ENCODE data around the gene USP6NL.

USP6NL gene

DNA sequence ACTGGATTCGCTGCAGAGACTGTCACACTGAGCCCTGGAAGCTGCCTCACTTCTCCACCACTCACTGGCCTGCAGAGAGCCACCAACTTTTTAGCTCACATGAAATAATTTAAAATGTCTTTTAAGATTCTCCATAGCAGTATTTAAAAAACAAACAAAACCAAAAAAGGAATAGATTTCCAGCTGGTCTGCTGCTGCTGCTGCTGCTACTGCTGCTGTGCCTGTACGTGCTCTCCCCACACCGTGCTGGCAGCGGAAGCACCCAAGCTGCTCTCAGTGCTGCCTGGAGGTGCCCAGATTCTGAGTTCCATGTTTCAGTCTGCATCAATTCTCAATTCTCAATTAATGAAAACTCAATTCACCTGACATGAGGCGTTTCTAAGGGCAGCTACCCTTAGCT lies 146.0 kb downstream of the USP6NL start:
- H3K4me2 ChIP-seq (ENCODE audit: low read length) = no peak overlapping the region
- H3K27me3 ChIP-seq (ENCODE audit: control insufficient read depth, insufficient read depth, low read length) = no peaks in the 10 kb centered on the region
- H3K36me3 ChIP-seq (ENCODE audit: insufficient read depth, low read length) = peaks cover 20% of the 10 kb centered on the region
- no peaks in the 10 kb centered on the region for H3K9me3 ChIP-seq (replicated peaks; ENCODE audit: low read length)
- H3K4me1 ChIP-seq (ENCODE audit: control insufficient read depth, insufficient read depth, low read length) = peaks cover 12% of the 10 kb centered on the region
- no peak overlapping the region for H3K4me3 ChIP-seq (ENCODE audit: low read length)
- no peak overlapping the region for H3K9ac ChIP-seq (ENCODE audit: low read depth, low read length)

DNA sequence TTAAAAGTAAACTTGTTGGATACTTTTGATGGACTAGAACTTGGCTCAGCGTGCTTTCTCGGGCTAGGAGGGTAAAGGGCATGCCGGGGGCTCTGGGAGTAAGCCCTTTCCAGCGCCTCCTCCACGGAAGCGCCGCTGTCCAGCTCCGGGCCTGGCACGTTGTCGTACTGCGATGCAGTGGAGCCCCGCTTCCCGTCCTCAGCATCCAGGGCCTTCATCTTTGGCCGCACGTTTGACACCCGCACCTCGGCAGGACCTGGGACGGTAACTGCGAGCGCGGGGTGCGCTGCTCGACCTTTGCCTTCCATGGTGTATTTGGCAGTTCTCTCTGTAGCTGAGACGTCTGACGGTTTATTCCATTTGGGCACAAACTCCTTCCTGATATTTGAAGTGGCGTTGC lies 148.3 kb downstream of the USP6NL start:
- Histone ChIP-seq H3K4me1 (ENCODE audit: control insufficient read depth, insufficient read depth, low read length) (peaks cover 3% of the 10 kb centered on the region), H3K4me2 (ENCODE audit: low read length) (no peak overlapping the region), H3K36me3 (ENCODE audit: insufficient read depth, low read length) (peaks cover 20% of the 10 kb centered on the region), H3K9ac (ENCODE audit: low read depth, low read length) (no peak overlapping the region), H3K4me3 (ENCODE audit: low read length) (no peak overlapping the region), H3K9me3 (replicated peaks; ENCODE audit: low read length) (no peaks in the 10 kb centered on the region), H3K27me3 (ENCODE audit: control insufficient read depth, insufficient read depth, low read length) (no peaks in the 10 kb centered on the region)

DNA sequence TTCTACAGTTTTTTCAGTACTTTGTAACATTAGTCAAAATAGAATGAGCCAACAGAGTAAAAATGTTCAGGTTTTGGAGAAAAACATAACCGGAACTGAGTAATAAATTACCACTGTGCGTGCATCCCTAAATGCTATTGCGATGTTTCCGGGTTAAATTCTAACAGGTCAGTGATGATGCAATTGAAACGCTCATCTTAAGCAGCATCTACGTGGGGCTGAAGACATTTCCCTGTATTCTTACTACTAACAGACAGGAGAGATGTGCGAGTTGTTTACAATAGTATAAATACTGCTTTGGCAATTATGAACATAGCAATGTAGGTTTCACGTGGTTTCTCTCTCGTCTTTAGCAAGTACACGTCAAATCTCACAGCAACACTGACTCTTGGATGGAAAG lies 149.4 kb downstream of the USP6NL start:
- H3K4me3 ChIP-seq (ENCODE audit: low read length) = no peak overlapping the region
- H3K36me3 ChIP-seq (ENCODE audit: insufficient read depth, low read length) = peaks cover 20% of the 10 kb centered on the region
- no peaks in the 10 kb centered on the region for H3K27me3 ChIP-seq (ENCODE audit: control insufficient read depth, insufficient read depth, low read length)
- H3K9ac ChIP-seq (ENCODE audit: low read depth, low read length) = no peak overlapping the region
- H3K4me2 ChIP-seq (ENCODE audit: low read length) = no peak overlapping the region
- no peaks in the 10 kb centered on the region for H3K9me3 ChIP-seq (replicated peaks; ENCODE audit: low read length)
- H3K4me1 ChIP-seq (ENCODE audit: control insufficient read depth, insufficient read depth, low read length) = no peaks in the 10 kb centered on the region

DNA sequence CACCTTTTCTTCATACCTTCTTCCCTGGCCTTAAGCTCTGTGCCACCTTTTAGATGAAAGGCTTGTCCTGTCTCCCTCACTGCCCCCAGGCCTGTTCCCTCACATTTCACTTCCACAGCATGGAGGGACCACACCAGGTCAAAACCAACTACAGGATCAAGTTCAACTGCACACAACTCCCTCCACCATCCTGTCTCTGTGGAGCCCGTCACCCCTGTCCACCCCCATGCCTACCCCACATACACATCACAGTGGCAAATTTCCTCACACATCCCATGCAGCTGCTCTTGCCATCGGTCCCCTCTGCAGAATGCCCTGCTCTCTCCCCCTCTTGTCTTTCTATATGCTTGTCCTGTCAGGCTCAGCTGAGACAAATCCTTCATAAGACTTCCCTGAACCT lies 154.1 kb downstream of the USP6NL start:
- H3K4me2 ChIP-seq (ENCODE audit: low read length) = no peak overlapping the region
- no peaks in the 10 kb centered on the region for H3K4me1 ChIP-seq (ENCODE audit: control insufficient read depth, insufficient read depth, low read length)
- H3K4me3 ChIP-seq (ENCODE audit: low read length) = no peak overlapping the region
- H3K9ac ChIP-seq (ENCODE audit: low read depth, low read length) = no peak overlapping the region
- H3K9me3 ChIP-seq (replicated peaks; ENCODE audit: low read length) = no peaks in the 10 kb centered on the region
- H3K27me3 ChIP-seq (ENCODE audit: control insufficient read depth, insufficient read depth, low read length) = no peaks in the 10 kb centered on the region
- peaks cover 7% of the 10 kb centered on the region for H3K36me3 ChIP-seq (ENCODE audit: insufficient read depth, low read length)

DNA sequence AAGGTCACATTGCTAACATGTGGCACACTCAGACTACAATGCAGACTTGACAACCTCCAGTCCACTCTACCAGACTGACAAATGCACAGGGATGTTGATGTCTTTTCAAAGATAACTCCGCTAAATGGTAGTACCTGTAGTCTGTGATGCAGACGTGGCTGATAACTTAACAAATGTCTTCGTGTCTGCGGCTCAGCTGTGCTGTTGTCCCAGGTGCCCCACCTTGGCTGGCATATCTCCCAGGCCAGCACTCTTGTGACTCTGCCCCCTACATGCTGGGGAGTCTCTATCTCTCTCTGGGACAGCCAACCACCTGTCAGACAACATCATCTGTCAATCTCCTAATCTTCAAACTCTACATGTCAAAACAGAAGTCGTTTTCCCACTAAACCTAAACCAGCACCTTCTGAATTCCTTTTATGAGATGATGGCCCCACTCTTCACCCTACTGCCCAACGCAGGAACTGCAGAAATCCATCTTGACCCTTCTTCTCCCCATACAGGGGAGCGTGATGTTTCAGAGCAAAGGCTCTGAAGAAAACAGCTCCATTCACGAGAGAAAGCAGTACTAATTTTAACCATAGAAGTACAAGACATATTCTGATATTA lies 156.4 kb downstream of the USP6NL start:
- Histone ChIP-seq H3K4me1 (ENCODE audit: control insufficient read depth, insufficient read depth, low read length) (no peaks in the 10 kb centered on the region), H3K9me3 (replicated peaks; ENCODE audit: low read length) (no peaks in the 10 kb centered on the region), H3K27me3 (ENCODE audit: control insufficient read depth, insufficient read depth, low read length) (no peaks in the 10 kb centered on the region), H3K36me3 (ENCODE audit: insufficient read depth, low read length) (no peaks in the 10 kb centered on the region), H3K4me2 (ENCODE audit: low read length) (no peak overlapping the region), H3K4me3 (ENCODE audit: low read length) (no peak overlapping the region), H3K9ac (ENCODE audit: low read depth, low read length) (no peak overlapping the region)

DNA sequence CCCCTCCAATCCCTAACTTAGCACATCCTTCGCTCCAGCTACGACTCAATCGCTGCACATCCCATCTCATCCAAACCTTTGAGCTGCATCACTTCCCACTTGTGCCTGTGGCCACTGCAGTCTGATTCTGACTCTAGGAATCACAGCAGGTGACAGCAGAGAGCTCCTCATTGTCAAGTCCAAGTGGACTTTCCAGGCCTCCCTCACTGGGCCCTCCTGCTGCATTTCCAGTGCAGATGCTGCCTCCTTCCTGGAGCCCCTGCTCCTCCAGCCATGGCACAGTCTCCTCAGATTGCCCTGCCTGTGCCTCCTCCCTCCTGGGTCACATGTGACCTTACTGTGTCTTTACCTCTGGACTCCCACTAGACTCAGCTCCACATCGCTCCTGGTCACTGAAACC lies 157.3 kb downstream of the USP6NL start:
- H3K27me3 ChIP-seq (ENCODE audit: control insufficient read depth, insufficient read depth, low read length) = peaks cover under 1% of the 10 kb centered on the region
- no peak overlapping the region for H3K4me3 ChIP-seq (ENCODE audit: low read length)
- H3K9ac ChIP-seq (ENCODE audit: low read depth, low read length) = no peak overlapping the region
- no peak overlapping the region for H3K4me2 ChIP-seq (ENCODE audit: low read length)
- H3K4me1 ChIP-seq (ENCODE audit: control insufficient read depth, insufficient read depth, low read length) = no peaks in the 10 kb centered on the region
- H3K9me3 ChIP-seq (replicated peaks; ENCODE audit: low read length) = no peaks in the 10 kb centered on the region
- H3K36me3 ChIP-seq (ENCODE audit: insufficient read depth, low read length) = no peaks in the 10 kb centered on the region

DNA sequence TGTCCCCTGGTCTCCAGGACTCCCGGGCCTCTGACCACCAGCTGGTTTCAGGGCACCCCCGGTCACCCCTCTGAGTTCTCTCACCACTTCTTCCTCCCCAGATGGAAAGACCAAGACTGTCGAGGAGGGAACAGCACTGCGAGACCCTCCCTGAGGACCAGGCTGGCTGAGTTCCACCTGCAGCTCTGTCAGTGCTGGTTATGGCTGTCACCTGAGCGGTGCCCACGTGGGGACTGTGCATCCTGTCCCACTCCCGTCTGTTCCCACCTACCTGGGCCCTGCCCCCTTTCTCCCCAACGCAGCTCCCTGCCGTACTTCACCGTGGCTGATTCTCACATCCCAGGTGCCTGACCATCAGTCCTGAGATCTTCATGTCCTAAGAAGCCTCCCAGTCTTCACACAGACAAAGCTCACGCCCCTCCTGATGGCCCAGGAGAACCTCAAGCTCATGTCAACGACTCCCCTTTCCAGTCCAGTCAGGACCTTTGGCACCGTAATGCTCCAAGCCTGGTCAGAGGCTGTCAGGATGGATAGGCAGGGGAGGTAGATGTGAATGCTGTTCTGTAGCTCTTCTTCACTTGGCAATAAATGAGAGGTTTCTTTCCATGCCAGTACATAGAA lies 159.7 kb downstream of the USP6NL start:
- no peak overlapping the region for H3K4me3 ChIP-seq (ENCODE audit: low read length)

DNA sequence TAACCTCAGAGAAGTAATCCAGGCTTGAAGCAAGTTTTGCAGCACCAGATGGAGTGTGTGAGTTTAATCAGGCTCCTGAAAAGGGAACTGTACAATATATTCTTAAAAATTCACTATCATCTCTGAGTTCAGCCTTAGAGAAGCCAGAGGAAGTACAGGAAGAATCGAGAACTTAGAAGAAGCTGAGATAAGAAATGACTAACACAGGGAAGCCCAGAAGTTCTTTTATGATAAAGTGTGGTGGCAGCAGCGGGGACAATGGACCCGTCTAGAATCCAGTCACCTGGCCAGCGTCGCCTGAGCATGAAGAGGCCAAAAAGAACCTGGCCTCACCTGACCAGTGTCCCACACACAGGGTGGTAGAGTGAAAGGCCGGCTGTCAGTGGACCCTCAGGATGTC lies 161.0 kb downstream of the USP6NL start:
- H3K4me2 ChIP-seq (ENCODE audit: low read length) = no peak overlapping the region
- no peak overlapping the region for H3K9ac ChIP-seq (ENCODE audit: low read depth, low read length)

More for the DNA sequence above, 159.7 kb downstream of the USP6NL start:
- H3K9ac ChIP-seq (ENCODE audit: low read depth, low read length) = no peak overlapping the region
- H3K4me2 ChIP-seq (ENCODE audit: low read length) = no peak overlapping the region
- peaks cover 24% of the 10 kb centered on the region for H3K27me3 ChIP-seq (ENCODE audit: control insufficient read depth, insufficient read depth, low read length)
- H3K4me1 ChIP-seq (ENCODE audit: control insufficient read depth, insufficient read depth, low read length) = no peaks in the 10 kb centered on the region
- H3K36me3 ChIP-seq (ENCODE audit: insufficient read depth, low read length) = no peaks in the 10 kb centered on the region
- no peaks in the 10 kb centered on the region for H3K9me3 ChIP-seq (replicated peaks; ENCODE audit: low read length)

DNA sequence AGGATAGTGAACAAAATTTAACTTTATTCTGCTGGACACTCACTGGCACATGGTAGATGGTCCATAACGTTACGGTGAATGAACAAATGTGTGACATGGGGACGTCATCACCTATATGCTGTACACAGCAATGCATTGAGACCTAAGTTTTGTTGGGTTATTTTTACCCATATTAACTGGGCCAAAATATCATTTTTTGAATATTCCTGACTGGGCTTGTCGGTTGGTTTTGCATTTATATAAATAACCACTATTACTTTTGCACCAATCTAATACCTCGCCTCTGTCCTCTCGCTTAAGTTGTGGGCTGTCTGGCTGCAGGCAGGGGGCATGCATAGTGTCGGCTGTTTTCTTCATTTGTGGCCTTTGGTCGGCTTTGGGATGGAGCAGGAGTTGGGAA lies 161.7 kb downstream of the USP6NL start:
- no peak overlapping the region for H3K4me2 ChIP-seq (ENCODE audit: low read length)
- H3K4me3 ChIP-seq (ENCODE audit: low read length) = no peak overlapping the region
- no peaks in the 10 kb centered on the region for H3K36me3 ChIP-seq (ENCODE audit: insufficient read depth, low read length)
- no peaks in the 10 kb centered on the region for H3K4me1 ChIP-seq (ENCODE audit: control insufficient read depth, insufficient read depth, low read length)
- no peaks in the 10 kb centered on the region for H3K9me3 ChIP-seq (replicated peaks; ENCODE audit: low read length)
- no peak overlapping the region for H3K9ac ChIP-seq (ENCODE audit: low read depth, low read length)
- H3K27me3 ChIP-seq (ENCODE audit: control insufficient read depth, insufficient read depth, low read length) = peaks cover 34% of the 10 kb centered on the region

More for the DNA sequence above, 161.0 kb downstream of the USP6NL start:
- Histone ChIP-seq H3K4me1 (ENCODE audit: control insufficient read depth, insufficient read depth, low read length) (no peaks in the 10 kb centered on the region), H3K27me3 (ENCODE audit: control insufficient read depth, insufficient read depth, low read length) (peaks cover 34% of the 10 kb centered on the region), H3K4me3 (ENCODE audit: low read length) (no peak overlapping the region), H3K9me3 (replicated peaks; ENCODE audit: low read length) (no peaks in the 10 kb centered on the region), H3K36me3 (ENCODE audit: insufficient read depth, low read length) (no peaks in the 10 kb centered on the region)

DNA sequence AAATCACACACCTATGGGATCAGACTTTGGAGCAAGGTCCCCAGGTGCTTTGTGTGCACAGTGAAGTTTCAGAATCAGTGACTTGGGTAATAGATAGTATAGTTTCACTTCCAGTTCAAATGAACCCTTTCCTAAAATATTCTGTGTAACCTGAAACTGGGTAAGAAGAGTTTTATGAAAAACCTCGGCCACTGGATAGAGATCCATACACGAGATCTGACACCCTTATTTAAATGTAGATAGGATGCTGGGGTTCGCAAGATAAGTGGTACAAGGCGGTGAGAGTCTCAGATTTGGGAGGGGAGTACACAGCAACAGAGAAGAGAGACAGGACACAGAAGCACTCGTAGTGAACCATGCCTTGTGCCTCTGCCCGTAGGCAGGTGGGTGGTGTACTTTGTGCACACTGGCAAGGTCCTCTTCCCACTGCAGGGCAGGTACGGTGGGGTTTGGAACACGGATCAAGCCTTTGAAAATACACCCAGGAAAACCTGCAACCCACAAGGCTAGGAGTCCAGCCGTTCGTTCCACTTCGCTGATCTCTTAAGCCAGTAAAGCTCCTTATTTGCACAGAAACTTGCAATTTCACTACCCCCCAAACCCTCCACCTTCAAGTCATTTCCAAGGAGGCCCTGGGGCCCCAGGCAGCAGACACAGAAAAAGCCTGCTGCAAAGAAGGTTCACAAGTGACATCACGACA lies 162.8 kb downstream of the USP6NL start:
- no peaks in the 10 kb centered on the region for H3K9me3 ChIP-seq (replicated peaks; ENCODE audit: low read length)
- H3K4me2 ChIP-seq (ENCODE audit: low read length) = no peak overlapping the region
- no peaks in the 10 kb centered on the region for H3K36me3 ChIP-seq (ENCODE audit: insufficient read depth, low read length)
- no peak overlapping the region for H3K4me3 ChIP-seq (ENCODE audit: low read length)
- H3K4me1 ChIP-seq (ENCODE audit: control insufficient read depth, insufficient read depth, low read length) = no peaks in the 10 kb centered on the region
- H3K9ac ChIP-seq (ENCODE audit: low read depth, low read length) = no peak overlapping the region
- H3K27me3 ChIP-seq (ENCODE audit: control insufficient read depth, insufficient read depth, low read length) = peaks cover 38% of the 10 kb centered on the region

DNA sequence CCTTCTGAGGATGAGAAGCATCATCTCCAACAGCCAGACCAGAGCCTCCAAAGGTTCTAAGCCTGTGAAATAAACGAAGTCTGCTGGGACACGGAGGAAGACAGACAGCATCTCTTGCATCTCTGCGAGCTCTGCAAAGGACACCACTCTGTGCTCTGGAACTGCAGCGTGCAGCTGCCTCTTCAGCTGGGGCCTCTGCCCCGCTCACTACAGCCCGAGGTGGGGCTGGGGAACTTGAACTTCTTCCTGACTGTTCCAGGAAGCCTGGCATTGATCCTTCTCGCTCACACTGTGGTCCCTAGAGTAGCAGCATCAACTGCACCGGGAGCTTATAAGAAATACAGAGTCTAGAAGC lies 163.3 kb downstream of the USP6NL start:
- Histone ChIP-seq H3K9ac (ENCODE audit: low read depth, low read length) (no peak overlapping the region), H3K36me3 (ENCODE audit: insufficient read depth, low read length) (no peaks in the 10 kb centered on the region), H3K9me3 (replicated peaks; ENCODE audit: low read length) (no peaks in the 10 kb centered on the region)

DNA sequence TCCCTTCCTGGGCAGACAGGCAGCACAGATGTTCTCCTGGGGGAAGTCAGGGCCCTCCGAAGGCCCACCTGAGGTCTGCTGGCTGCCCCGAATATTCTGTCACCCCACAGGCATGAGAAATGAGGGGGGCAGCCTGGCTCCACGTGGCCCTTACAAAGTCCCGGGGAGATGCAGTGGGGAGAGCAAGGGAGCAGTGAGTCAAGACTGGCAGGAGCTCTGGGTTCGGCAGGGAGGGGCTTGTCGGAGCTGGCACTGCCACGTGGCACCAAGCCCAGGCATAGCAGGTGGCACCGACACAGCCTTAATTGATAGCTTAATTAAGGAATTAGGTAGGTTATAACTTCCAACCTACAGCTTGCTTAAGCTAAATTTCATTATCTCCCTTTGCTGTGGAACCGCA lies 163.9 kb downstream of the USP6NL start:
- H3K4me1 ChIP-seq (ENCODE audit: control insufficient read depth, insufficient read depth, low read length) = no peaks in the 10 kb centered on the region
- peaks cover 38% of the 10 kb centered on the region for H3K27me3 ChIP-seq (ENCODE audit: control insufficient read depth, insufficient read depth, low read length)
- H3K9me3 ChIP-seq (replicated peaks; ENCODE audit: low read length) = no peaks in the 10 kb centered on the region
- no peak overlapping the region for H3K4me3 ChIP-seq (ENCODE audit: low read length)
- no peak overlapping the region for H3K9ac ChIP-seq (ENCODE audit: low read depth, low read length)
- H3K36me3 ChIP-seq (ENCODE audit: insufficient read depth, low read length) = no peaks in the 10 kb centered on the region
- no peak overlapping the region for H3K4me2 ChIP-seq (ENCODE audit: low read length)

More for the DNA sequence above, 163.3 kb downstream of the USP6NL start:
- H3K4me3 ChIP-seq (ENCODE audit: low read length) = no peak overlapping the region
- H3K4me2 ChIP-seq (ENCODE audit: low read length) = no peak overlapping the region
- no peaks in the 10 kb centered on the region for H3K4me1 ChIP-seq (ENCODE audit: control insufficient read depth, insufficient read depth, low read length)
- H3K27me3 ChIP-seq (ENCODE audit: control insufficient read depth, insufficient read depth, low read length) = peaks cover 38% of the 10 kb centered on the region
